HTR-8/SVneo (cell line): Measurements from ENCODE around the gene ACKR3.

Experiments used
- DNase-seq: peaks from one replicate; pipeline ENCODE4 v3.0.0; 2011; ENCODE audit warnings: low spot score, mixed read lengths; ENCODE audit not compliant: insufficient read length
- FAIRE-seq: peaks from 2 replicates; lab custom pipeline; 2011; peaks lifted over from hg19 to GRCh38; lab: Jason Lieb, UNC

ACKR3 gene

DNA sequence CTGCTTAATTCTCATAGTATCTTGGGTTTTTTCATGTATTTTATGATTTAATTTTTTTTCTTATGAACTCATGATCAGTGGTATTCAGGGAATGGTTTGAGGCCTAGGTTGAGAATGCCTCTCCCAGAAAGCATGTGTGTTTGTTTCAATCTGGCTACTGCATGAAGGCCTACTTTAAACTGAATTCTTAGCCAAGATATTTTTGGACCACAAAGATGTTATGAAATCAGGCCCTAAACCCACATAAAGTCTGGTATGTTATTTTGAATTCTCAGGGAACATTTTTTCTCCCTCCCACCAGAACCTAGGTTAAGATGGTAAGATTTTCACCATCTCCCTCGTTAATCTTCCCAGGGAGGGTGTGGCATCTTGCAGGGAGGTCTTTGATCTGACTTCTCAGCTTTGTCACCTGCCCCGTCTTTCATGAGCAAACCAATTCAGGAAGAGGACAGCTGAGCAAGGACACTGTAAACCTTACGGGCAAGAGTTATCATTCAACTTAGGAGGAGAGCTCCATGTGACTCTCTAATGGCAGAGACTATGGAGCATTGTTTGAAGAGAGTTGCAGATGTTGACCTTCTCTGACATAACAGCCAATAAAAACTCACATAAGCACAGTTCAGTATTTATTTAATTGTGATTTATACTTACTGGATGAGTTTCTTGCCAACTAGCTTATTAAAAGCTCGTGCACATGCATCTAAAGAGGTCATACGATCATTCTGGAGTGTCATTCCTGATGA is 21.3 kb upstream of the ACKR3 start:
- FAIRE-seq (no peak), DNase-seq (no peak)

DNA sequence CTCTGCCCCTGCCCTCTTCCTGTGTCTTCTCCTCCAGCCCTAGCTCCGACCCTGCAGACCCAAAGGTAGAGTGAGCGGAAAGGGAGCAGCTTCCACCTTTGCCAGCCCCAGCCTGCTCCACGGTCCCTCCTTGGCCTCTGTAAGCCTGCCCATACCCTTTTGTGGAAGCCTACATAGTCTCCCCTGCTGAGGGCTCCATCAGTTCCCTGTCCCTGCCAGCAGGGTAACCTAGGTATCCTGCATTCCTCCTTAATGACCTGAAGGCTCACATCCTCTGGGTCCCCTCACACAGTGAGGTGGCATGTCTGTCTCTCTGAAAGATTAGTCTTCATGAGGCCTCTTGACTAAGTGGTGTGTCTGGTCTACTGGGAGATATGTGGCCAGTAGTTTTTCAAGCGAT is 20.5 kb upstream of the ACKR3 start:
- DNase-seq (no peak), FAIRE-seq (no peak)

DNA sequence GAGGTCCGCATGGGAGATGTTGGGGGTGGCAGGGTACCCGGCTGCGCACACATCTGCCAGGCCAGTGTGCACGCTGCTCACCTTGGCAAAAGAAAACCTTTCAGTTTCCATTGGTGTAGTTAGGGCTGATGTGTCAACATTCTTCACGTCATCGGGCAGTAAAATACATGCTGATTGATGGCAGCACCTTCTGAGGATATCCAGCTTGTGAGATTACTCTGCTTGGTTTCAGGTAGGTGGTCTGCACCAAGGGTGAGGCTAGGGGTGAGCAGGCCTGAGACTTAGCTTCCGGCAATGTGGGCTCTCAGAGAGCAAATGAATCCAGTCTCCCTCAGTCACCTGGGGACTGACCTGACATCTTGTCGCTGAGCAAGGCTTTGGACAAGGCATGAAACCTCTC is 19.3 kb upstream of the ACKR3 start:
- FAIRE-seq = no peak

DNA sequence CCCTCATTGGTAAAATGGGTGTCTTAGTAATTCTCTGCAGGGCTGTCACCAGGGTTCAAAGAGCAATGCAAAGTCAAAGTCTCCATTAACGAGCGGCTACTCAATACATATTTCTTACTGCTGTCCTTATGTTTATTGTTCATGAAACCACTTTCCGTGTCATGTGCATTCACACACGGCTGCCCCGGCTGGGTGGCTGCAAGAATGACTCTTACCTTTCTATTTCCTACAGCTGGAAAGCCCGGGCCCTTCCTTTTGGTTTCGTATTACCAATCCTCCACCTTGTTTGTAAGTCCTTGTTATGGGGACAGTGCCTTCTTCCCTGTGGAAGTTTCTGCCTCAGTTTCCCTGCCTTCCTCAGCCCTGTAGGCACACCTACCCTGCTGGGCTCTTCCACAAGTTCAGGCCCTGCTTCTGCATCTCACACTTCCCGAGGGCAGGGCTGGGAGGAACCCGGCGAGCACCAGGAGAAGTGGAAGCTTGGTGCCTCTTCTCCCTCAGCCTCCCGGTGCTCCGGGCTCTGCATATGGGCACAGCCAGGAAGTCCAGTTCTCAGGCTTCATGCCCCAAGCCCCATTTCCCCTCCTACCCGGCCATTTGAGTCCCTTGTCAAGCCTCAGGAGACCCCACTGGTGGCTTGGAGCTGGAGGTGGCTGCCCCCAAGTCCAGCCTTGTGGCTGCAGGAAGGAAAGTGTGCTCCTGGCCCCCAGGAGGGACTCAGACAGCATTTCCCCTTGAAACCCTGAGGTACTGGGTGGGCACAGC is 18.7 kb upstream of the ACKR3 start:
- no peak for FAIRE-seq
- DNase-seq = no peak

More for the DNA sequence above, 19.3 kb upstream of the ACKR3 start:
- no peak for DNase-seq

DNA sequence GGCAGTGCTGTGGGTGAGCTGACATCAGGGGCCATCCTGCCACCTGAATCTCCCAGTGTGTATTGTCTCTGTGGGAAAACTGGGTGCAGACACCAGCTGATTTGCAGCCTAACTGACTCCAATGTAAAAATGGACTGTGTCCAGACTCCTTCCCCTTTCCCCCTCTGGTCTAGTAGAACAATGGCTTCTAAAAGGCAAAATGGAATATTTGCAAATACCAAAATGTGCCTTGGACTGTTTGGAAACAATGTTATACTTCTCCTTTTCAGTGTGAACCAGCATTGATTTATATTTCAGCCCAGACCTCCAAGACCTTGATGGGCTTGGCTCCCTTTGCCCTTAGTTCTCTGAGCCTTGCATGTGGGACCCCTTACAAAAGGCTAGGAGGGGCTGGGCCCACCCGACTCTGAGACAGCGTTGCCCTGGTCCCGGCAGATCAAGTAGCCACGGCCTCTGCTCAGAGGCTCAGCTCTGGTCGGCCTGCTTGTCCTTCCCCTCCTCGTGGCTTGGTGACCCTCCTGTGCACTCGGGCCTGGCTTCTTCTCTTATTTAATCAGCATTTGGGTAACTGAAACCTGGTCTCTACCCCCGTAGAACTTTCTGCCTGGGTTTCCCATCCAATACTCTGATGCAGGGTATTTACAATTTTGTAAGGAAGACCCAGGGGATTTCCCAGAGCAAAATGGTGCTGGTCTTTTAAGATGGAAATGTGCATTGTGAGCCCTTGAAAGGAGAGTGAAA is 18.0 kb upstream of the ACKR3 start:
- no peak for DNase-seq
- FAIRE-seq = no peak

DNA sequence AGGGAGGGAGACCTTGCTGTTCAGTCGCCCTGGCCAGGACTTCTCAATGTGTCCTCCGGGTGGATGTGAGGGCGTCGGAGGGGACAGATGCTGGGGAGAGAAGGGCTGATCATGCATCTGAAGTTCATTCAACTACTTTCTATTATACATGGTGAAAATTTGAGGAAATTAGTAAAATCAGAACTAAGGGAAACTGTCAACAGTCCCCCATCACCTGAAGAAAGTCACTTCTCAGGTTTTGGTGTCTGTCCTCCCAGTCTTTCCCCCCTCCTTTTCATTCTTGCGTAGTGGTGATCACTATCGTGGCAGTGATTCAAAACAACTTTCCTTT is 17.4 kb upstream of the ACKR3 start:
- FAIRE-seq (no peak), DNase-seq (no peak)

DNA sequence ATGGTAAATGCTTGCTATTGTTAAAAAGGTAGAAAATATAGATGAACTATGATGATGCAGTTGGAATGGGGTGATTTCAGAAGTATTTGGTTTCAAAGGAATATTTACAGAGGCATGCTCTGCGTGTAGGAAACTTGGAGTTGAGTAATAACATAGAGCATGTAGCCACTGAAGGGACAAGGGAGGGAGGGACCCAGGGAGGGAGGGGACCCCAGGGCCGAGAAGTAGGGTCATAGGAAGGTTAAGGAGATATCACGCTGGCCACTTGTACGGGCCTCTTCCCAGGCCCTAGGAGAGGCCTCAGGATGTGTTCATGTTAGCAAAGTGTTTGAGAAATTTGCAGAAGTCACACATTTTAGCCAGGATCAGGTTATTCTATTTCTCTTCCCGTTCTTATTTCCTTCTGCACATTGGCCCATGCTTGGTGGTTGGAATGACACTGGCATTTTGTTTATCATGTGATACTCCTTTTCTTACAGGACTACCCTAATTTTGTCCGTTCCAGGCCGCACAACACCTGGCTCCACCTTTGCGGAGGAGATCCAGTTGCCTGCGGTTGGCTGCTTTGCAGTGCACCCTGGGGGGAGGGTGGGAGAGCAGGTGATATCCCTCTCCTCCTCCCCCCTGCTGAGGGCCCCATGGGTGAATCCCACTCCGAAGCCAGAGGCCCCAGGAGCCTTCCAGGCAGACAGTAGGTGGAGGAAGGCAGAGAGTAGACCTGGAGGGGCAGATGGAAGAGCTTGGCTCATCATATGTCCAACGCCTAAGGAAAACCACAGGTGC is 16.9 kb upstream of the ACKR3 start:
- FAIRE-seq = no peak
- no peak for DNase-seq

DNA sequence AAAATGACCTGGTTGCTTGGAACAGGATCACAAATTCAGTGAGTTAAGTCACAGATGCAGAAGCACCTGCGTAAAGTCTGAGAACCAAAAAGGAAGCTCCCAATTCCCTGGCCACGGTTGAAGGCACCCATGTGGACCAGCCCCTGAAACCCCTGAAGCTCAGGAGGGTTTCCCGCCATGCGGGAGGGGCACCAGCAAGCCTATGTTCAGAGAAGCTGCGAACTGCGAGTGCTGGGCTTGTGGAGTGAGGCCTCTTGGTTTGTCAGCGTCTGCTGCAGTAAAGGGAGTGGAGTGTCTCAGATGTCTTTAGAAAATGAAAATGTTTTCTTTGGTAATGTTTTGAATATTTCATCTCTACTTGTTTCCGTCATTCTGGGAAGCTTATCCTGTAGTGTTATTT is 16.1 kb upstream of the ACKR3 start:
- DNase-seq (no peak), FAIRE-seq (no peak)

DNA sequence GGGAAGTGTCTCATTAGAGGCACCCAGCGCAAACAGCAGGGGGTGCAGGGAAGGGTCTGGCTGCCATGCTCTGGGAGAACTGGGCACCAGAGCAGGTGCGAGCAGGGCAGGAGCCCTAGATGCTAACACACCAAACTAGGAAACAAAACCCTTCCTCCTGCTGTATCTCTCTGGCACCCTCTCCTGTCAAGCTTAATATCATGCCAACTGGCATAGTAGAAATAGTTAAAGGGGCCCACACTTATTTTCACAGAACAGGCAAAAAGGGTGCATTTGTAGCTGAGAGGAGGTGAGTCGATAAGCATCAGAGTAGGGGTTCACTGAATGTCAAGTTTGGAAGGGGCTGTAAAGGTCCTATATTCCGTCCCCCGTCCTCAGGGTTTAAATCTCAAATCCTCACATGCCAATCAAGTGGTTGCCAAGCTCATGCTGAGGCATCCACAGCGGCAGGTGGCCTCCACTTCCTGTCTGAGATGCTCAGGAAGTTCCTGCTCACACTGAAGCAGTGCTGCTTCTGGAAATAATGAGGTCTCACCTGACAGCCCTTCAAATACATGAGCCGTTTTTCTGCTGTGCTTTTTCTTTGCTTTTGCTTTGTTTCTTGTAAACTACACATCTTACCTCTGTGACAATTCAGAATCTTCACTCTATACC is 14.9 kb upstream of the ACKR3 start:
- DNase-seq (no peak), FAIRE-seq (no peak)

DNA sequence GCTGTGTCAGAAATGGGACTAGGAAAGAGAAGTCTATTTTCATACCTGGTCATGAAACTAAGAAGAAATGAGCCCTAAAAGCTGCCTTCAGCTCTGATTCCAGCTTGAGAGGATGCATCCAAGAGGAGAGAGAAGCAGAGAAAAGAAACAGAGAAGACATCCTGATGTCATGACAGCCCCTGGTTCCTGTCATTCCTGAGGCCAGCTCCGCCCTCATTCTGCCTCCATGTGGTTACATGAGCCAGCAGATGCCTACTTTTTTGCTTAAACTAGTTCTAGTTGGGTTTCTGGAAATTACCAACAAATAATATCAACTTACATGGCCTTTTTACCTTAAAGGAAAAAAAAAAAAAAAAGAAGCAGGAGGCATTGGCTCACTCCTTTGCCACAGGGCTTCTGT is 14.1 kb upstream of the ACKR3 start:
- DNase-seq = no peak
- no peak for FAIRE-seq

DNA sequence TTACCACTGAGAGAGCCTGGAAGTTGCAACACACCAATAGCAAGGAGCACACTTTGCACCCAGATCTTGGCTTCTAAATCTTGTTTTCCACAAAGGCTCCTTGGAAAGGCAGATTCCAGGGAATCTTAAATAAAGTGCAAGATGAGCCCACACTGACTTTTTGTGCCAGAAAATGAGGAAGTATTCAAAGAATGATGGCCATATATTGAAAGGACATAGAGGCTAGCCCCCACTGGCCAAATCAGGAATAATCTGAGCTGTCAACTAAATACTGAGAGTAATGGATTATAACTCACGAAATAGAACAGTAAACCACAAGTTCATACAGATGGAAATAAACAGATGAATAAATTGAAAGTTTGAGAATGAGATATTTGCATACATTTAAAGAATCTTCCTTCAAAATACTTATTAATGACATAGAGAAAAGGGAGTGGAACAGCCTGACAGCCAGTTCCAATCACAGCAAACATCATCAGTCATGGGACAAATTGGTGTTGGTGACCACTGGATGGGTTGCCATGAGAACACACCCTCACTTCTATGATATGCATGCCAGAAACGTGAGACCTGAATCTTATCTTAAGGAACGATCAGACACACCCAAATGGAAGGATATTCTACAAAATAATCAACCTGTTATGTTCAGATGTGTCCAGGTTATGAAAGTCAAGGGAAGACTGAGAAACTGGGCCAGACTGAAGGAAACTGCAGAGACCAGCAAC is 12.2 kb upstream of the ACKR3 start:
- FAIRE-seq = no peak
- no peak for DNase-seq

DNA sequence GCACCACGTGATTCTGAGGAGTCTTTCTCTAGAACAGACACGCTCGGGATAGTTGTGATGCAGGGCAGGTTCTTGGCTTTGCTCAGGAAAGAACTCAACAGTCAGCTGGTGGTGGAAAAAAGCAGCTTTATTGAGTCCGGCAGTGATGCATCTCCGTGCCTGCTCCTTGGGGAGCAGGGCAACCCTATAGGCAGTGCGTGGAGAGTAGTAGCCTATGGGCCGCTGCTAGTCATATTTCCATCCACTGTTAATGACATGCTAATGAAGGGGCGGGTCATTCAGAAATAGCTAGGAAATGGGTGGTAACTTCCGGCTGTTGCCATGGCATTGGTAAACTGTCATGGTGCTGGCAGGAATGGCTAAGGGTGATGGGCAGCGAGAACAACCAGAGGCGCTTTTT is 11.6 kb upstream of the ACKR3 start:
- no peak for DNase-seq
- FAIRE-seq = no peak

DNA sequence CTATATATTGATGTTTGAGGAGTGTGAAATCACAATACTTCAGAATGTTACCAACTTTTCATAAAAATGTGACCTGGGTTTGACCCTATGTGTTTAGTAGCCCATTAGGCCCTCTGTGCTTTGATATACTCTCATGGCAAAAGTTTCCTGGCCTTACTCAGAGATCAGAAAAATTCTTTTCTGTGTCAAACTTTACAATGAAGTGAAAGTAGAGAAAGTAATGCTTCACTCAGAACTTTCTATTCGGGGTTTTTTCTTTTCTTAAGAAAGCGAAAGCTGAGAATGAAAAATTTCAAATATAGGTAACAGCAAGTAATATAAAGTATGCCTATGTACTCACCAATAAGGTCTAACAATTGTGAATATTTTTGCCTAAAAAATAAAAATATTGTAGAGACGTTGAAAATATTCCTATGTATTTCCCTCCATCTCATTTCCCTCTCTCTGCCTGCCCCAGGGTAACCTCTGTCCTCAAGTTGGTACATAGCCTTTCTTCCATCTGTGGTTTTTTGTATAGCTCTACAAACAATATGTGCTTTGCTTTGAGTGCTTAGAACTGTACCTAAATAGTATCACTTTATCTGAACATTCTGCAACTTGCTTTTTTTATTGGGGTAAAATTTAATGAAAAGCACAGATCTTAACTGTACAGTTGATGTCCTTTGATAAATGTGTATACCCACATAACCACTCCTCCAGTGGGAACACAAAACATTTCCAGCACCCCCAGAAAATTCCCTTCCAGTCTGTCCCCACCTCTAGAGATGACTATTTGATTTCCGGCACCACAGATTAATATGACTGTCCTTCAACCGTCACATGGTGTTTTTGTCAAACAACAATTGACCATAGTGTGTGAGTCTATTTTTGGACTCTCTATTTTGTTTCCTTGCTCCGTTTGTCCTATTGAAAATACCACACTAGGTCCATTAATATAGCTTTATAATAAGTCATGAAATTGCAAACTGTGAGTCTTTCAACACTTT is 10.3 kb upstream of the ACKR3 start:
- FAIRE-seq = no peak
- no peak for DNase-seq

DNA sequence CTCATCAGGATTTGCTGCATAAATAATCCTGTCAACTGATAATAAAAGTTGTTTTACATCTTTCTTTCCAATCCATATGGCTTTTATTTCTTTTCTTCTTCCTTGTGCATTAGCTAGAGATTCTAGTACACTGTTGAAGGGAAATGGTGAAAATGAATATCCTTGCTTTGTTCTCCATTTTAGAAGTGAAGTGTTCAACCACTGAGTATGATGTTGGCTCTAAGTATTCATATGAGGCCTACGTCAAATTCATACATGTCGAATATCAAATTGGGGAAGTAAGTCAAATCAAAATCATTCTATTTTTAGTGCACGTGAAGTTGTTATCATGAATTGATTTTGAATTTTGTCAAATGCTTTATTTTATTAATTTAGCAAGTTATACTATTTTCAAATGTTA is 7.8 kb upstream of the ACKR3 start:
- FAIRE-seq (no peak), DNase-seq (no peak)

DNA sequence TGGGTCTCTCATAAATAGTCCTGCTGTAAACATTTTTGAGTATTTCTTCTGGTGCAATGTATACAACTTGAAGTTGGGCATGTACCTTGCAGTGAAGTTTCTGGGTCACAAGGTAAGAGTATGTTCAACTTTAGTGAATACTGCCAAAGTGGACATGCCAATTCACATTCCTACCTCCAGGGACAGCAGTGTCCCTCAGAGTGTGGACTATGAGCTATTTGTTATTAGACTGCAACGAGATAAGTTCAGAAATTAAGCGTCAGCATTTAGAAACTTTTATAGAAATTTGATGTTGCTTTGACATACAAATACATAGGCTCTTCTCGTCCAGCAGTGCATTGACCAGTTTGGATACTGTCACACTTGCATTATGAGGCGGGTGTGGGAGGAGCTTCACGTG is 7.2 kb upstream of the ACKR3 start:
- no peak for FAIRE-seq

DNA sequence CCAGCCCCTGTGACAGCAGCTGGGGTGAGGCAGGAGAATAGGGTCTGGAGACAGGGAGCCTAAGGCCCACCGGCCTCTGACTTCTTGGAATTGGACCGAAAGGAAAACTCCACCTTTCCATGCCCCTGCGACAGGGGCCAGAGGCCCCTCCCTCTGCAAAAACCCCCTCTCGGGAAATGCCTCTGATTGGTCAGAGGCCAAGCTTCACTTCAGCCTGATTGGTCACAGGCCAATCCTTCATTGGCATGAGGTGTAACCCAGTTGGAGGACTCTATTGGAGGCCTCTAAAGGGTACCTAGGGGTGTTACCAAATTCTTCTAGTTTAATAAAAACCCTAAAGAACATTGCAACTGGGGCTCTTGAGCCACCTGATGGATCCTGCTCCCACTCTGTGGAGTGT is 5.7 kb upstream of the ACKR3 start:
- DNase-seq = no peak
- FAIRE-seq = no peak

More for the DNA sequence above, 7.2 kb upstream of the ACKR3 start:
- DNase-seq = no peak

DNA sequence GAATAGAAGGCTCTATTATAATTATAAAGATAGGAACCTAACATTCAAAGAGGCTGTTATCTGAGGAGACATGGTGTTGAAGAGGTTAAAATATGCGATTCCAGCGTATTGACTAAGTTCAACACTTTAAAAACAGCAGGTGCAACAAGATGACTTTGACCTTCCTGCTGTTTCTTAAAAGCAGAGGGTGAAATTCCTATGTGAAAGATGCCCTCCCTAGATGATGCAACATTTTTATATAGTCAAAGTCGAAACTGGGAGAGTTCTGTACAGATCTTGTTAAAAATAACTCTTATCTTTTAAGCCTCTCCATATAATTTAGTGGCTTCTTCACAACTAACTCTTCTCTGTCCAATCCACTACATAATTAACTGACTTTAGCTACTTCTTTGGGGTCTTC is 4.4 kb upstream of the ACKR3 start:
- FAIRE-seq (no peak), DNase-seq (no peak)

DNA sequence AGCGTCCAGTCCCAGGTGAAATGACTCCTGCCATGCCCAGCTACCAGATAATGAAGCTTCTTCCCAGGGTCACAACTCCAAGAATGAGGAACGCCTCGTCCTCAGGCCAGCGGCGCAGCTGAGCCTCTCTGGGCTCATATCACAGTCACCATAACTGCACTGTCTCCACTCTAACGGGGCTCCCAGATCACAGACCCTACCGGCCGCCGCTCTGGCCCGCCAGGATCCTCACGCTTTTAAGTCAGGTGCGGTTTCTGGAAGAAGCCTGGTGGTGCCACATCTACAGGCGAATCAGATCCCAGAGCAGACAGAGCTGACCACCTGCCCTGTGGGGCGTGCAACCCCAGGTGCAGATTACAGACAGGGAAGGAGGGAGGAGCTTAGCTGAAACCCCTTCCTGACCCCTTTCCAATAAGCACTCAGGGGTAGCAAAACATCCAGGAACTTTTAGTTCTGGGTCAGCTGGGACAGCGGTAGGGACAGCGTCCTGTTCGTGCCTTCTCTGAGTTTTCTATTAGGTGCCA is 3.7 kb upstream of the ACKR3 start:
- FAIRE-seq (no peak), DNase-seq (no peak)
